Measurements from ENCODE around the gene NHLH1.
"Not testable (repeated sequence)": the region's sequence is repeated elsewhere in the genome, so short reads cannot be mapped to it uniquely, and the experiment has no call there.

The NHLH1 gene

DNA sequence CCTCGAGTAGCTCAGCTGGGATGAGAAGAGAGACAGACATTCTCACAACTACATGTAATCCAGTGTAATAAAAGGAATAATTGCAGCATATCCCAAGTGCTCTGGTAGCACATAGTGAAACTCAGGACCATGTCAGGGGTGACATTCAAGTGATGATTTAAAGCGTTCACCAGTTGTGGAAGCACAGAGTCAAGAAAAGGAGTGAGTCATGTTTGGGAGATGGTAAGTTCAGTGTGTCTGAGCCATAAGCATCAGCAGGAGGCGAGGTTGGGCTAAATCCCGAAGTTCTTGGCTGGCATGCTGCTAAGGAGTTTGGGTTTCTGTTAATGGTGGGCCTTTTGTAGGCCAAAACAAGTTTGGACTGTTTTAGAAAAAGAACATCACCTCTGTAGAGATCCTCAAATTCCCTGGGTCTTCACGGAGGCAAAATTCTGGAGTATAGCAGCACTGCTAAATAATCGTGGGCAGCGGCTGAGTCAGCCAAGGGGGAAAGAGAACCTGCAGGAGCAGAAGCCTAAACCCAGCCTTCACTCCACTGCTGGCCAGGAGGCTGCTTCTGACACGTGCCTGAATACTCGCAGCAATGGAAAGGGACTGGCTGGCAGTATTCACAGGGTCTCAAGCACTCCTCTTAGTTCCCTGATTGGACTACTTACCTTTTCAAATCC, 7.2 kb upstream of the NHLH1 start:
- DNase-seq = no peak

DNA sequence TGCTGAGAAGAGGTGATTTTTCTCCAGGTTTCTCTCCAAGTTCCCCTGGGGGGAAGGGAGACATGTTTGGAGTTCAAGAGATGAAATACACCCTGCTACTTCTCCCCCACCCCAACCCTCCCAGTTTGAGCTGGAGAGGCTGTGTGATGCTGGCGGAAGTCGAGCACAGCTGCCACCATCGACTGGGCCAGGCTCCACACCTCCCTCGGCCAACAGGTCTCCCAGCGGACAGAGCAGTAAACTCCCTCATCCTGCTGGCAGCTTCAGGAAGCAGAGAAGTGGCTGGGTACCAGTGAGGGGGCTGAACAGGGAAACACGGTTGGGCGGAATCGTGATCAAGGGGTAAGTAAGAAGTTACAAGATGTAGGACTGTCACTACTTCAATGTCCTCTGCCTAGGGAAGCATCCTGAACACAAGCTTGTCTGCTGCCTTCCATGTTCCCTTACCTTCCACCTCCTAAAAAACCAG, 6.6 kb upstream of the NHLH1 start:
- no peak for DNase-seq

DNA sequence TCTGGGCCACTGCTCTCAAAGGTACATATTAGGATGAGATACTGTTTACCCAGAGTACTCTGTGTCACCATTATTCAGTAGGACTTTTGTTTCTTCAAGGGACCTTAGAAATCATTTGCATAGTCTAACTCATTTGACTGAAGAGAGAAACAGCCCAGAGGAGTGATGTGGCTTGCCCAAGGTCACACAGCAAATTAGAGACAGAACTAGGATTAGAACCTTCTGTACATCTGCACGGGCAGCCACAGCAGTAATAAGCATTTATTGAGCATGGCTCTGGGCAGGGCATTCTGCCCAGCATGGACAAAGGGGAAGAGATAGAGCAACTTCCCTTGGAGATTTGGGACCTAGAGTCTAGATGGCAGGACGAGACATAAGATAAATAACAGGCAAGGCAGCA, 5.7 kb upstream of the NHLH1 start:
- DNase-seq = no peak

DNA sequence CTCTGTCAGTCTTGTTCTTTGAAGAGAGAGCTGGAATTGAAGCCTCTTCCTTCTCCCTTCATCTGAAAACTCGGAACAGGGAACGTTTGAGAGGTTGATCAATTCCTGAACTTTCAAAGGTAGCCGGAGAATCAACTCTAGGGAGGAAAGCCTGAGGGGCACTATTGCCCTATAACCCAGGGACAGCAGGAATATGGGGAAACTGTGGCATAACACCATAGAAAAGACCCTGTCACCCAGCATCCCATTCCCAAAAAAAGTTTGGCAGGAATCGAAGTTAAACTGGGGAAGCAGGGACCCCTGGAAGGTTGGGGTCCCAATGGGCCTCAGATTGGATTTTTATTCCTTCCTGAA, 5.1 kb upstream of the NHLH1 start:
- DNase-seq = no peak

DNA sequence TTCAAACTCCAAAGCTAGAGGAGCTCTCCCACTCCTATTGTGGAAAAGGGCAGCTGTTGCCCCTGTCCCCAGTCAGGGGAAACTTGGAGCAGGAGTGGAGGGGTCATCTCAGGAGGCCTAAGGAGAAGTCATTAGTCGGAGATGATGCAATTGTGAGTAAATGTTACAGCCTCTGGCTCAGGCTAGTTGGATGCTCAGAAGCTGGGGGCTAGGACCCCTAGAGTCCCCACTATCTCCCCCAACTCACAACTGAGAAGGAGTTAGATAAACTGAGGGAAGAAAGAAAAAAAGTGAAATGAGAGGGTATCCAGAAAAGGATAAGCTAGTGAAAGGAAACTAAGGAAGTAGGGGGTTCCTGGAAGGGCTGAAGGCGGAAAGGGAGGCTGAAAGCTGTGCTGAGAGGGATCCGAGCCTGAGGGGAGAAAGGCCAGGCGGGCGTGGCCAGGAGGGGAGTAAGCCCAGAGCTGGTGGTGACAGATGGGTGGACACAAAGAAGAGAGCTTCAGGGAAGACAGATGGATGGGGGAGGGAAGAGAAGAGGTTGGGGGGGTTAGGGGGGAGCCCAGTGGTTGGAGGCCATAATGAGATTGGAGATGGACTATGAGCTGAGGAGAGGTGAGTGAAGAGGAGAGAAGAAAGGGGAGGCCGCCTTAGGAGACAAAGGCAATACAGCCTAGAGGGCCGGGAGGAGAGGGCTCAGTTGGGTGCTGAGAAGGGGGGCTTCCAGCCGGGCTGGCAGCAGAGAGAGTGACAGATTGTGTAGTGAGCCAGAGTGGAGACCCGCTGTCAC, 4.5 kb upstream of the NHLH1 start:
- no peak for DNase-seq

DNA sequence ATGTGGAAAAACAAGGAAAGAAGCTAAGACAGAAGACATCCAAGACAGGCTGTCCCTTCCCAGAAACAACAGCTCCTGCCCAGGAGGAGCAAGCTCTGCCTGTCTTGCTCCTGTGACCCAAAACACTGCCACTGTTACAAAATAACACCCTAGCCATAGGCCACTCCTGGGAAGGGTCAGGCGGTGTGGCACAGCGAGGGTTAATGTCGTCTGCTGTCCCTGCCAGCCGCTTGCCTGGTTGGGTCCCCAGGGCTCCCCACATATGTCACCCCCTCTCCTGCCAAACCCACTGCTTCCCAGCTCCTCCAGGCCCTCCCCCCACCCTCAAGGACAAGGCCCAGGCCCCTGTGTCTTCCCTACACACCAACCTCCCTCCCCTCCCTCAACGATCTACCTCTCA, 3.9 kb upstream of the NHLH1 start:
- DNase-seq = no peak

DNA sequence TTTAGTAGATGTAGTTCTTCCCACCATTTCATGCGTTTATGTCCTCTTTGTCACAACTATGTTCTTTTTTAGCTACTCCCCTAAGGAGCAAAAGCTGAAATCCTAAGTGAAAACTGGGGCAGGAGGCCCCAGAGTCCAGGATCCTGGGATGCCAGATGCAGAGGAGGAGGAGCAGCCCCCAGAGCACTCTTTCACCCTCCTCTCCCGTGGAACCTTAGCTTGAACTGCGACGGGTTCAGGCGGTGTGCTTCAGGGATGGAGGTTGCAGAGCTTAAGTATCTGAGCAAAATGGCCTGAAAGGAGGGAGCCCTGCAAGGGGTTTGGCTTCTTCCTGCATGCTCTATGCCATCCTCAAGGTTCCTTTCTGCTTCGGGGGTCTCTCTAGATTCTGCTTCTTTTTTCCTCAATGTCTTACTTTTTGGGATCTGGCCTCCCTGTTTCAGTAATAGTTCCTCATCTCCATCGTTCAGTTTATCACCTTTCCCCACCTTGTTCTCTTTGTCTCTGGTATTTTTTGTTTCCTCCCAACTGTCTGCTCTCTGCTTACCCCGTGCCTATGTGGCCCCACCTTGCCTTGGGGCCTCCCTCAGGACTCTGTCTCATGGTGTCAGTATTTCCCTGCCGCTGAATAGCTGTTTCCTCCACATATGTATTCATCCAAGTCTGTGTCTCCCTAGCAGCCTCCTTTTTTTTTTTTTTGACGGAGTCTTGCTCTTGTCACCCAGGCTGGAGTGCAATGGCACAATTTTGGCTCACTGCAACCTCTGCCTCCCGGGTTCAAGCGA, 2.7 kb upstream of the NHLH1 start:
- no peak for DNase-seq

DNA sequence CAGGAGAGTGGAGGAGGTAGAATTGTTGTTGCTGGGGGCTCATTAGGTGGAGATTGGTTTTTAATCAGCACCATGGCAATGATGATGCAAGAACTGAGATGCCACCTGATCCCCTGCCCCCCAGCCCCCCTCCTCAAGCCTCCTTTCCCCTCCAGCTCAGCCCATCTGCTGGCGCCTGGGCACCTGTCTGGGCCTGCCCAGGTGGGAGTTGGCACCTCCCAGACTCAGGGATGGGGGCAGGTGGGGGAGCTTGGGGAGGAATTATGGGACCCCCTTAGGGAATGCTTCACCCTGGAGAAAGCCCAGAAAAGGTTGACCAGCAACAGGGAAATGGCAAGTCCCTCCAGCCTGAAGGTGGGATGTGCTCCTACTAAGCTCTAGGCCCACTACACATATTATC, 1.5 kb upstream of the NHLH1 start:
- DNase-seq = no peak

DNA sequence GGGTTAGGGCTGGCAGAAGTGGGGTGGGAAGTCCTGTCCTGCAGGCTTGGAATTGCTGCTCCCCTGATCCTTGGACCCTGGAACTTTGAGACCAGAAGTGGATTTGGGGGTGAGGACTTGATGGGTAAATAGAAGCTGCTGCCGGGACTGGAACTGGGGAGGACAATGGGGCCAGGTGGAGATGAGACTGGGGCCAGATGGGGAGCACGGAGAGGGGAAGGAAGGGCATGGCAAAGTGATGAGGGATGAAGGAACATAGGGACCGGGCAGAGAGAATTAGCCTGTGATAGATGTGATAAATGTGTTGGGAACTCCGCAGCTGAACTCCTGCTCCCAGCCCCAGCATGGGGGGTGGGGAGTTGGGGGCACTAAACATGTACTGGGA, 637 bp downstream of the NHLH1 start:
- DNase-seq = no peak

DNA sequence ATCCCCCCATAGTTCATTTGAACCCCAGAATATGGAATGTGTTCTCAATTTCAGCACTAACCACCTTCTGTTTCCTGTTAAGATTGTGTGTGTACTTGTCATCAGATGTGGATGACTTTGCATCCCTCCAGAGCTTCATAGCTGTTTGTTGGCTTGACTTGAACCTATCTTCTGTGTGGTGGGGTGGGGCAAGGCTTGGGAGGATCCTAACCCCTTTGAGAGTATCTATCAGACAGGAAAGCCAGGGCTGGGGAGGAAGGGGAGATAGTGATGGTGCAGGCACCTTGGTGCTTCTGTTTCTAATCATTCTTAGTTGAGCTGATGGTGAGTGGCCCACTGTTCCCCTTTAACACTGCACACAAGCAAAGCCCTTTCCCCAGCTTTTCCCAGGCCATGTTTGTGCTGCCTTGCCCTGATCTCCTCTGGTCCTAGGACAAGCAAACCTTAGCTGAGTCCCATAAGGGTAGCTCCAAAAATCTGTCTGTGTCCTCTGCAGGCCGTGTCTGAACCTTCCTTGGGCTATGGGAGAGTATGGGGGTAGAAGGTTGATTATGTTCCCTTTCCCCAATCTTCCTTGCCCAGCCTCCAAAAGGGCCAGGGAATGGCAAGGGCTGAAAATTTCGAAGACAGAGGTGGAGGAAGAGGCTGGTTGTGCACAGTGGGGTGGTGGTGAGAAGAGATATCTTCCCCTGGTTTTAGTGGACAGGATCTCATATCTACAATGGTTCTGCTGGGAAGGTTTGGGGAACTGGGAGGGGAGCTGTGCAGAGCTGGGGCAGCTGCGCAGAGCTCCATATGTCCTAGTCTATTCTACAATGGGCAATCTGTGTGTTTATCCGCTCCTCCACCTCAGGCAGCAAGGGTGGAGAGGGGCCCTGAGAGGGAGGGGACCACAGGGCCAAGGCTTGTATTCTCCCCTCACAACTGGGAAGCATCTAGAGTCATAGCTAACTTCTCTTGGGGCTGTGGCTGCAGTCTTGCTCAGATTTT, 1.4 kb downstream of the NHLH1 start:
- no peak for DNase-seq

DNA sequence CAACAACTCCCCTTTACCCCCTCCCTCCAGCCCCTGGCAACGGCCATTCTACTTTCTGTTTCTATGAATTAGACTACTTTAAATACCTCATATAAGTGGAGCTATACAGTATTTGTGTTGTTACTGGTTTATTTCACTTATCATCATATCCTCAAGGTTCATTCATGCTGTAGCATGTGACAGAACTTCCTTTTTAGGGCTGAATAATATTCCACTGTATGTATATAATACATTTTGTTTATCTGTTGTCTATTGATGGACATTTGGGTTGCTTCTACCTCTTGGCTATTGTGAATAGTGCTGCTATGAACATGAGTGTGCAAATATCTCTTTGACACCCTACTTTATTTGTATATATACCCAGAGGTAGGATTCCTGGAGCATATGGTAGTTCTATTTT, 2.2 kb downstream of the NHLH1 start:
- no peak for DNase-seq

DNA sequence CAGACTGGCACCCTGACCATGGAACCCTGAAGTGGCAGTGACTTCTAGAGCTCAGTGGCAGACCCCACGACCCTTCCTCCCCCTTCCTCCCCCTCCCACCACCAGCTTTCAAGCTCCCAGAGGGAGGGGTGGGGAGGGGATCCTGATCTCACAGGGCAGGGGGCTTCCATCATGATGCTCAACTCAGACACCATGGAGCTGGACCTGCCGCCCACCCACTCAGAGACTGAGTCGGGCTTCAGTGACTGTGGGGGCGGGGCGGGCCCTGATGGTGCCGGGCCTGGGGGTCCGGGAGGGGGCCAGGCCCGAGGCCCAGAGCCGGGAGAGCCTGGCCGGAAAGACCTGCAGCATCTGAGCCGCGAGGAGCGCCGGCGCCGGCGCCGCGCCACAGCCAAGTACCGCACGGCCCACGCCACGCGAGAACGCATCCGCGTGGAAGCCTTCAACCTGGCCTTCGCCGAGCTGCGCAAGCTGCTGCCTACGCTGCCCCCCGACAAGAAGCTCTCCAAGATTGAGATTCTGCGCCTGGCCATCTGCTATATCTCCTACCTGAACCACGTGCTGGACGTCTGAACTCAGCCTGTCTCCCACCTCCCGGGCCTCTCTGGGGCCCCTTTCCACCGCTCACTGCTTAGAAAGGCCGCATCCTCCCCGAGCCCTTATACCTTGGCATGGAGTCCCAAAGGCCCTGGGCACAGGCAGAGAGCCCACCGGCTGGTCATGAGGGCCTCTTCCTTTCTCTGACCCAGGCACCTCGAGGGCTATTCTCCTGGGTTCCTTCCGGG, 3.9 kb downstream of the NHLH1 start:
- no peak for DNase-seq

DNA sequence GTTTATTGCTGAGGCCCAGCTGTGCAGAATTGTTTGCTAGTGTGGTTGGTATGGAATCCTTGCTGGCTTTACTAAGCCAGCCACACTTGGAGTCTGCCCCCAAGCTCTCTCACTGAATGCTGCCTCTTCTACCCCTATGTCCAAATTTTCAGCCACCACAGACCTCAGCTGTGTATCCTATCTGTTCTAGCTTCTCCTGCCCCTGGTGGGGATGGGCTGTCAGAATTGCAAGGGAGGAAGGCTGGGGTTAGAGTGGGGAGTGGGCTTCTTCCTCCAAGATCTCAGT, 4.4 kb downstream of the NHLH1 start:
- no peak for DNase-seq

DNA sequence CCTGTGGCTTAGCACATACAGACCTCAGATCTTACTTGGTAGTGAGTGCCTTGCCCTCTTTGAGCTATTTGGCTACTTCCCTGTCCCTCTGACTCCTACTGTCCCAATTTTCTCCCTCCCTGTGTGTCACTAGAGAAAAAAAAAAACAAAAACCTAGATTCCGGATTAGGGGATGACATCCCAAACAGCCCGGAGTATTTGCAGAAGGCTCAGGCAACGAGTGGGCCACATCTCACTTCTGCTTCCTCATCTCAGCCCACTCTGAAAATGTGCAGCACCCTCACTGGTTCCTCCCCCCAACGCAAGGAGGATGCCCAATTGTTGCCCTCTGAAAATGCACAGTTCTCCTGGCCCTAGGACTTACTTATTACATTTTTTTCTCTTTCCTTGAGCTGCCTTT, 4.9 kb downstream of the NHLH1 start:
- no peak for DNase-seq

DNA sequence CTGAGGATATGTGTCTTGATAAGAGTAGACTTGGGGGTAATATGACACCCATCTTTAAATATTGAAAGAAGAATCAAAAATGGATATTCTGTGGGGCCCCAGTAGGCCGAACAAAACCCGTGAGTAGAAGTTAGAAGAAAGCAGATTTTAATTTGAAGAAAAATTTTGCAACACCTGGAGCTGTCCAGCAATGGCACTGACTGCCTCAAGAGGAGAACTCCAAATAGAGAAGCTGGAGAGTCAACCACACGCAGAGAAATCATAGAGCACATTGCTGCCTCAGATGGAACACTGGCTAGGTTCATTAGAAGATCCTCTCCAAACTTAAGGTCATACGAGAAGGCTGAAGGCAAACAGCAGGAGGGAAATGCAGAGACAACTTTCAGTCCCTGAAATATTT, 6.8 kb downstream of the NHLH1 start:
- DNase-seq = no peak

DNA sequence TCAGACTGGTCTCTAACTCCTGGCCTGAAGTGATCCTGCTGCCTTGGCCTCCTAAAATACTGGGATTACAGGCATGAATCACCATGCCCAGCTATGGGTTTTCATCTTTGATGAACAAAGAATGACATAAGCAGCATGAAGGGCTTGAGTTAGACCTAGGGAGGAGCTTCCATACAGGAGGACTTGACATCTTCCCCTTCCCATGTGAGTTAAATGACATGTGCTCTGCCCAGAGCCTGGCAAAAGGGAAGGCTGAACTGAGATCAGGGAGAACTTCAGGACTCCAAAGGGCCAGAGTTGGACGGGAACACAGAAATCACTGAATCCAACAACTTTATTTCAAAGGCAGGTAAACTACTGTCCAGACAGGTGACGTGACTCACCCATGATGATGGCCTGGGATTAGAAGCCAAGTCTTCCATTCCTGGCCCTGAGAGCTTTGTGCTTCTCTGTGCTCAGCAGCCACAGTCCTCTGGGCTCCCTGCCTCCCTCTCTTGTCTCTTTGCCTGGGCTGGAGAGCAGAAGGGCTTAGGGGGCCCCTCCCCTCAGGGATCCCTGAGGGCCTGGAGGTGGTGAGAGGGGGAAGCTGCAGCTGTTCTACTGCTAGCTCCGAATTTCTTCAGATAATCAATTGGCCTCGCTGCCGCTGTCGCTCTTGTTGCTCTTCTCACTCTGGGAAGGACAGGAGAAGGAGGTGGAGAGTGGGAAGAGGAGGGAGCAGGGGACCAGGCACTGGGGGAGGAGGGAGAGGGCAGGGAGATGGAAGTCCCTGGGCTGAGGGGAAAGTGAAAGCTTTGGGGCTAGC, 7.6 kb downstream of the NHLH1 start:
- DNase-seq = no peak

DNA sequence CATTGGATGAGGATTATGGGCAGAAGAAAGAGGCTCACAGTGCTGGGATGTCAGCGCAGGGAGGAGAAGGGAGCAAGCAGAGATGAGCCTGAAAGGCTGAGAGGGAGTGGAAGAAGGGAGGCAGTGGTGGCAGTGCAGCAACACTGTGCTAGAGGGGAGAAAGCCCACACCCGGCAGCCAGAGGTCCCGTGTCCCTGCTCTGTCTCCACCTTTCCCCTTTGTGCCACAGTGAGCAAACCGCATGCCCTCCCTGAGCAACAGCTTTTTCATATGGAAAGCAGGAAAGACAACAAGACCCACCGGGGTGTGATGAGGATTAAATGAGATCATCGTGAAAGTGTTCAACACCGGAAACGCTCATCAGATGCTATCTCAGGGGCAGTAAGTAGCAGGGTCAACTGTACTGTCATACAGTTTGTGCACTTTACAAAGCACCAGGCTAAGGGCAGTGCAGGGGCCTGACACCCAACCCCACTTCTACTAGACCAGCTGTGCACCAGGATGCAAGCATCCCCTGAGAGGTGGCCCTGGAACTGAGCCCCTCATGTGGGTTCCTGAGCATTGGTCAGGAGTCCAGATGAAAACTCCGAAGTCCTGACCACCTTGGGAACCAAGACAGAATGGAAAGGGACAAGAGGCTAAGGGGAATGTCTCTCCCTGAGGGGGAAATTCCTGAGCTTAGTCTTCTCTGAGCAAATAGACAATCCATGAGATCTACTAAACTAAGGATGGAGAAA, 9.1 kb downstream of the NHLH1 start:
- no peak for DNase-seq

DNA sequence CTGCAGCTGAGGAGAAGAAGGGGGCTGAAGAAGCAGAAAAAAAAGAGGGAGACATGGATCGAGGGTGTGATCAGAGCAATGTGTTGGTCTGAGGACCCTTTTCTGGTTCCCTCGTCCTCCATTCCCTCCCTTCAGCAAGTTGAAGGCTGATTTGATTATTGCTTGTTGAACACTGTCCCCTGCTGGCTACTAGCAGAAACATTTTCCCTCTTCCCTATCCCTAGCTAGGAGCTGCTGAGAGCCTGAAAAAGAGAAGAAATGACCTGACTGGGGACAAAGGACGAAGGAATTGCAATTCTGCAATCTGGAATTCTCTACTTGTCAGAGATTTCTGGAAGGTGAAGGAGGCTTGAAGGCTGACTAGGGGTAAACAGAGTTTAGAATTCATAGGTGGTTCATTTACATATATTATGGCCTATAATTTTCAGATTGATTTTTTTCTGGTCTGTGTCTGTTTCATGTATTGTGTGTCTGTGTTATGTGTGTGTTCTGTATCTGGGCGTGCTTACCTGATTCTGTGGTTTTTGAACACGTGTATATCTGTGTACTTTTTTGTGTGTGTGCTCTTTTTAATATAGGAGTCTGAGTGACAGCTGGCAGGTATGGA, 9.8 kb downstream of the NHLH1 start:
- DNase-seq = no peak

DNA sequence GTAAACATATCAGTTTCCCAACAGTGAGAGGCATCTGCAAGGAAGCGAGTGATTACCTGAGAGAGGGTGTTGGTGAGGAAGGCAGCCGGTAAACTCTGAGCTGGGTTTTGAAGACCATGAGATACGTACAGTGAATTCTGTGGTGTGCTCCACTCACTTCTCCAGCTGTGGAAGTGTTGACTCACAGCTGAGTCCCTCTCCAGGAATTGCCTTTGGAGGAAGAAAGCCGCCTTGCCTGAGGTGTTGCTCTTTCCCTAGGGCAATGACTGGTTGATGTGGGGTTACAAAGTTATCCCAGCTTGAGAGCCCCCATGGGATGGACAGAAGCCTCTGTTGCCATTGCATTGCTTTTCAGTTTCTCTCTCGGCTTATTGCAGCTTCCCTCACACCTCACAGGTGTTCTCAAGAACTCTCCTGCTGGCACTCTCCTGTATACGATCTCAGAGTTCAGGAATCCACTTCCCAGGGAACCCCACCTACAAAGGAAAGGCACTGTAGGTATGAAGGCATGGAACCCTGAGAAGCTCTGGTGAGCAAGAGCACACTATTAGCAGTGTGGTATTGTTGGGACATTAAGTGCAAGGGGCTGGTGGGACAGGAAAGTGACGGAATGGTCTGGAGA, 10.8 kb downstream of the NHLH1 start:
- no peak for DNase-seq

DNA sequence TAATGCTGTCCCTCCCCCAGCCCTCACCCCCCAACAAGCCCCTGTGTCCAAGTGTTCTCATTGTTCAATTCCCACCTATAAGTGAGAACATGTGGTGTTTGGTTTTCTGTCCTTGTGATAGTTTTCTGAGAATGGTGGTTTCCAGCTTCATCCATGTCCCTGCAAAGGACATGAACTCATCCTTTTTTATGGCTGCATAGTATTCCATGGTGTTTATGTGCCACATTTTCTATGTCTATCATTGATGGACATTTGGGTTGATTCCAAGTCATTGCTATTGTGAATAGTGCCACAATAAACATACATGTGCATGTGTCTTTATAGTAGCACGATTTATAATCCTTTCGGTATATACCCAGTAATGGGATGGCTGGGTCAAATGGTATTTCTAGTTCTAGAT, 17.9 kb downstream of the NHLH1 start:
- DNase-seq = not testable (repeated sequence)

Measured in NCI-H510A (cell line).